Measurements from ENCODE around the gene PSORS1C1.
"Not testable (repeated sequence)": the region's sequence is repeated elsewhere in the genome, so short reads cannot be mapped to it uniquely, and the experiment has no call there.

GRCh38 chr6:31169858-31170599, 55.4 kb downstream of the PSORS1C1 start:
- TF ChIP-seq, protein P1, sequence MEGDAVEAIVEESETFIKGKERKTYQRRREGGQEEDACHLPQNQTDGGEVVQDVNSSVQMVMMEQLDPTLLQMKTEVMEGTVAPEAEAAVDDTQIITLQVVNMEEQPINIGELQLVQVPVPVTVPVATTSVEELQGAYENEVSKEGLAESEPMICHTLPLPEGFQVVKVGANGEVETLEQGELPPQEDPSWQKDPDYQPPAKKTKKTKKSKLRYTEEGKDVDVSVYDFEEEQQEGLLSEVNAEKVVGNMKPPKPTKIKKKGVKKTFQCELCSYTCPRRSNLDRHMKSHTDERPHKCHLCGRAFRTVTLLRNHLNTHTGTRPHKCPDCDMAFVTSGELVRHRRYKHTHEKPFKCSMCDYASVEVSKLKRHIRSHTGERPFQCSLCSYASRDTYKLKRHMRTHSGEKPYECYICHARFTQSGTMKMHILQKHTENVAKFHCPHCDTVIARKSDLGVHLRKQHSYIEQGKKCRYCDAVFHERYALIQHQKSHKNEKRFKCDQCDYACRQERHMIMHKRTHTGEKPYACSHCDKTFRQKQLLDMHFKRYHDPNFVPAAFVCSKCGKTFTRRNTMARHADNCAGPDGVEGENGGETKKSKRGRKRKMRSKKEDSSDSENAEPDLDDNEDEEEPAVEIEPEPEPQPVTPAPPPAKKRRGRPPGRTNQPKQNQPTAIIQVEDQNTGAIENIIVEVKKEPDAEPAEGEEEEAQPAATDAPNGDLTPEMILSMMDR (IDR thresholded peaks at IDR 0.05 in 4 of 5, conservative IDR thresholded peaks at IDR 0.05 in 1 of 5) = not testable (repeated sequence)
- not testable (repeated sequence) for TF ChIP-seq POLR2A (IDR thresholded peaks at IDR 0.05)

Measured in gastrocnemius medialis (tissue), 4 donors.